Measurements from ENCODE around the gene KIAA1958.
"Not testable (repeated sequence)": the region's sequence is repeated elsewhere in the genome, so short reads cannot be mapped to it uniquely, and the experiment has no call there.

The KIAA1958 gene

GRCh38 chr9:112556497-112557442 is 70.1 kb downstream of the KIAA1958 start:
- DNase-seq = no peak

- no peak for DNase-seq
Measured at GRCh38 chr9:112558476-112558875, 71.8 kb downstream of the KIAA1958 start.

GRCh38 chr9:112558978-112559377 is 72.4 kb downstream of the KIAA1958 start:
- no peak for DNase-seq

GRCh38 chr9:112559629-112560413 is 73.2 kb downstream of the KIAA1958 start:
- no peak for DNase-seq

- no peak for DNase-seq
Measured at GRCh38 chr9:112562235-112562958, 75.8 kb downstream of the KIAA1958 start.

- no peak for DNase-seq
Measured at GRCh38 chr9:112569186-112569585, 82.6 kb downstream of the KIAA1958 start.

GRCh38 chr9:112570671-112571167 is 84.1 kb downstream of the KIAA1958 start:
- no peak for DNase-seq

- no peak for DNase-seq
Measured at GRCh38 chr9:112571624-112572355, 85.2 kb downstream of the KIAA1958 start.

GRCh38 chr9:112572416-112572815 is 85.8 kb downstream of the KIAA1958 start:
- DNase-seq = no peak

- DNase-seq = no peak
Measured at GRCh38 chr9:112574008-112574407, 87.4 kb downstream of the KIAA1958 start.

- no peak for DNase-seq
Measured at GRCh38 chr9:112575107-112575506, 88.5 kb downstream of the KIAA1958 start.

GRCh38 chr9:112581469-112582176 is 95.0 kb downstream of the KIAA1958 start:
- DNase-seq = no peak

GRCh38 chr9:112582371-112583262 is 96.0 kb downstream of the KIAA1958 start:
- no peak for DNase-seq

GRCh38 chr9:112586599-112587155 is 100.0 kb downstream of the KIAA1958 start:
- no peak for DNase-seq

GRCh38 chr9:112591875-112592274 is 105.2 kb downstream of the KIAA1958 start:
- not testable (repeated sequence) for DNase-seq

- no peak for DNase-seq
Measured at GRCh38 chr9:112599732-112600131, 113.1 kb downstream of the KIAA1958 start.

GRCh38 chr9:112601636-112602035 is 115.0 kb downstream of the KIAA1958 start:
- no peak for DNase-seq

- no peak for DNase-seq
Measured at GRCh38 chr9:112604790-112605189, 118.2 kb downstream of the KIAA1958 start.

GRCh38 chr9:112605518-112605917 is 118.9 kb downstream of the KIAA1958 start:
- no peak for DNase-seq
